GM12878 (cell line): Measurements from ENCODE around the gene NINJ1. TPM values are rescaled to one million over a fixed set of nuclear protein-coding genes. Genes with fewer than 3 reads are reported as not detected.
A peak's percentile ranks its signal among the peaks of the same experiment; 100 is the strongest.

Experiments used
- BRCA1 ChIP-seq: IDR thresholded peaks from 2 replicates; pipeline ENCODE4 v1.6.1; 2011; ENCODE audit warnings: low read depth, low read length, improper control_type of control experiment
- CBX5 ChIP-seq: sonication (generic); IDR thresholded peaks from 2 replicates; pipeline ENCODE4 v1.6.1; 2016; ENCODE audit warnings: low read depth, moderate library complexity, mild to moderate bottlenecking, inconsistent platforms
- DPF2 ChIP-seq: fragments of 450-650 bp; IDR thresholded peaks from 2 replicates; pipeline ENCODE4 v1.6.1; 2017; ENCODE audit warnings: mild to moderate bottlenecking
- EGR1 ChIP-seq, 2 experiments: IDR thresholded peaks; 1 replicate in 1 of 2; 2 replicates in 1 of 2; pipeline ENCODE4 v1.6.1; 2011 to 2012; ENCODE audit warnings: low read depth in 2 of 2, low read length in 2 of 2, borderline replicate concordance in 1 of 2, mild to moderate bottlenecking in 1 of 2, moderate library complexity in 1 of 2
- FOXK2 ChIP-seq: fragments of 450-650 bp; IDR thresholded peaks from 2 replicates; pipeline ENCODE4 v1.6.1; 2017; ENCODE audit warnings: mild to moderate bottlenecking, moderate library complexity
- GABPA ChIP-seq: IDR thresholded peaks from 2 replicates; pipeline ENCODE4 v1.6.1; 2014; ENCODE audit warnings: antibody characterized with exemption, low read depth, mild to moderate bottlenecking, inconsistent platforms
- GATAD2B ChIP-seq: fragments of 450-650 bp; conservative IDR thresholded peaks from 2 replicates; pipeline ENCODE4 v1.6.1; 2017; ENCODE audit warnings: low read depth, mild to moderate bottlenecking, moderate library complexity
- HDAC2 ChIP-seq: fragments of 200-600 bp; sonication (generic); IDR thresholded peaks from 2 replicates; pipeline ENCODE4 v1.6.1; 2017
- IKZF2 ChIP-seq, 2 experiments: fragments of 450-650 bp; IDR thresholded peaks; 2 replicates each; pipeline ENCODE4 v1.6.1; 2017; ENCODE audit warnings: mild to moderate bottlenecking in 2 of 2, moderate library complexity in 2 of 2
- IRF4 ChIP-seq: IDR thresholded peaks from 2 replicates; pipeline ENCODE4 v1.6.1; 2011; ENCODE audit warnings: low read depth, low read length
- MTA3 ChIP-seq: IDR thresholded peaks from 2 replicates; pipeline ENCODE4 v1.6.1; 2012; ENCODE audit warnings: low read length, inconsistent platforms, borderline replicate concordance
- NBN ChIP-seq: fragments of 450-650 bp; IDR thresholded peaks from 2 replicates; pipeline ENCODE4 v1.6.1; 2016
- NFIC ChIP-seq: IDR thresholded peaks from 2 replicates; pipeline ENCODE4 v1.6.1; 2012; ENCODE audit warnings: low read depth, mild to moderate bottlenecking, inconsistent platforms, low read length, moderate library complexity
- POLR2A ChIP-seq: IDR thresholded peaks from 2 replicates; pipeline ENCODE4 v1.6.1; 2011; ENCODE audit warnings: low read depth, mild to moderate bottlenecking, low read length
- POLR2AphosphoS5 ChIP-seq: IDR thresholded peaks from 2 replicates; pipeline ENCODE4 v1.6.1; 2011; ENCODE audit warnings: mild to moderate bottlenecking, low read length, inconsistent platforms
- RBBP5 ChIP-seq: fragments of 200-600 bp; sonication (generic); conservative IDR thresholded peaks from 2 replicates; pipeline ENCODE4 v1.6.1; 2016
- RELA ChIP-seq: fragments of 450-650 bp; IDR thresholded peaks from 2 replicates; pipeline ENCODE4 v1.8.0; 2014; ENCODE audit warnings: borderline replicate concordance; ENCODE audit not compliant: partially characterized antibody
- RELB ChIP-seq: fragments of 450-650 bp; IDR thresholded peaks from 2 replicates; pipeline ENCODE4 v1.6.1; 2017; ENCODE audit warnings: low read depth, mild to moderate bottlenecking, moderate library complexity
- RUNX3 ChIP-seq: IDR thresholded peaks from 2 replicates; pipeline ENCODE4 v1.6.1; 2012; ENCODE audit warnings: low read length, inconsistent platforms
- SREBF1 ChIP-seq: IDR thresholded peaks from 2 replicates; pipeline ENCODE4 v1.6.1; 2012; ENCODE audit warnings: mild to moderate bottlenecking, low read length
- SREBF2 ChIP-seq: IDR thresholded peaks from 2 replicates; pipeline ENCODE4 v1.6.1; 2012; ENCODE audit warnings: mild to moderate bottlenecking, low read length
- TAF1 ChIP-seq: IDR thresholded peaks from 2 replicates; pipeline ENCODE4 v1.6.1; 2011; ENCODE audit warnings: mild to moderate bottlenecking, low read depth, low read length, borderline replicate concordance
- TCF12 ChIP-seq: IDR thresholded peaks from 2 replicates; pipeline ENCODE4 v1.6.1; 2011; ENCODE audit warnings: low read depth, mild to moderate bottlenecking, low read length
- ZNF622 ChIP-seq: fragments of 450-650 bp; IDR thresholded peaks from 2 replicates; pipeline ENCODE4 v1.6.1; 2017; ENCODE audit warnings: mild to moderate bottlenecking, inconsistent platforms
- polyA plus RNA-seq, 11 experiments: library from polyadenylated mRNA; depleted of rRNA in 4 of 11; unstranded in 6 of 11; stranded (reverse) in 5 of 11; fragments of >200 nt; fragmentation: Nextera tagmentation in 4 of 11; fragmentation: Illumina TruSeq in 1 of 11; extraction: Ambion mirVana in 4 of 11; extraction: Trizol in 1 of 11; gene quantifications; 1 replicate in 1 of 11; 2 replicates in 10 of 11; pipeline versions ENCODE4 v1.2.1 to v1.2.3, GENCODE V29; 2011 to 2016; ENCODE audit warnings: inconsistent platforms in 2 of 11, missing spikeins in 2 of 11, low read depth in 1 of 11
- total RNA-seq, 4 experiments: library from RNA; depleted of rRNA in 3 of 4; stranded (reverse); fragments of >200 nt in 3 of 4; fragmentation: Illumina TruSeq in 1 of 4; extraction: Trizol in 1 of 4; gene quantifications; 2 replicates each; pipeline versions ENCODE4 v1.2.1 to v1.2.3, GENCODE V29; 2013 to 2021
- TF ChIP-seq, protein P1 (sequence below): fragments of 450-650 bp; IDR thresholded peaks from 2 replicates; pipeline ENCODE4 v1.6.1; 2016; ENCODE audit warnings: mild to moderate bottlenecking
- TF ChIP-seq, protein P2 (sequence below): IDR thresholded peaks from 2 replicates; pipeline ENCODE4 v1.6.1; 2011; ENCODE audit warnings: low read depth, low read length, improper control_type of control experiment, borderline replicate concordance
- TF ChIP-seq, protein P3 (sequence below): fragments of 450-650 bp; IDR thresholded peaks from 2 replicates; pipeline ENCODE4 v1.6.1; 2017; ENCODE audit warnings: mild to moderate bottlenecking, moderate library complexity

Gene NINJ1
- total and polyA plus RNA-seq, 10 of the 15 experiments (the other 5 are each of a cell fraction or from before 2014, with no cell fraction given) = 0.64 to 33.5 (median 17.1) TPM

DNA sequence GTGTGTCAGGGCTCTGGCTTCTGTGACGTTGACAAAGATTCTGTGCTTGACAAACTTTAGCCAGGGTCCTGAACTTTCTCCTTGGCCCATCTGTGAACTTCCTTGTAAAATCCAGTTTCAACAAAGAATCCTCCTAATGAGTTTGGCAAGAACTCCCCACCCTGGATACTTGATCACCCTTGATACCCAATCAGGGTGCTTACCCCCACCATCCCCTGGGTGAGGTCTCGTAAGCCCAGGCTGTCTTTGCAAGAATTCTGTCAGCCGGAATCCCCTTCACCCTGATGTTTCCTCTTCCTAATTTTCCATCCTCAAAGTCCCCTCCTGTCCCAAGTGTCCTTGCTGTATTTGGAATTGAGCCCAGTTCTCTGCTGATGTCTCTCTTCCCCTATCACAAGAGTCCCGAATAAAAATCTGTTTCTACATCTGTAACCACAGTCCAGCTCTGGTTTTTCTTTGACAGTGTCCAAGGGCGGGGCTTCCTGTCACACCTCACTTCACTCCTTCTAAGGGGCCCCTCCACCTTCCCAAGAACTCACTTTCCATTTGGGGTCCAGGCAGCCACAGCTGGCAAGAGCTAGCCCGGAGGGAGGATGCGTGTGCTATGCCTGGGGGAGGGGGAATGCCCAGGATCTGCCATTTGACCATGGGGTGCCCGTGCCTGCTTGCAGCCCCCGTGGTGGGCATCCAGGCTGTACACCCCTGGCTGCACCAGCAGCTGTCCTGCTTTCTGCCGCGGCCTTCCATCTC, 40.7 kb downstream of the NINJ1 start (continued):
- TF ChIP-seq IKZF2 (IDR thresholded peaks at IDR 0.05) = peak; percentile 57 to 64
- TF ChIP-seq, protein P1, sequence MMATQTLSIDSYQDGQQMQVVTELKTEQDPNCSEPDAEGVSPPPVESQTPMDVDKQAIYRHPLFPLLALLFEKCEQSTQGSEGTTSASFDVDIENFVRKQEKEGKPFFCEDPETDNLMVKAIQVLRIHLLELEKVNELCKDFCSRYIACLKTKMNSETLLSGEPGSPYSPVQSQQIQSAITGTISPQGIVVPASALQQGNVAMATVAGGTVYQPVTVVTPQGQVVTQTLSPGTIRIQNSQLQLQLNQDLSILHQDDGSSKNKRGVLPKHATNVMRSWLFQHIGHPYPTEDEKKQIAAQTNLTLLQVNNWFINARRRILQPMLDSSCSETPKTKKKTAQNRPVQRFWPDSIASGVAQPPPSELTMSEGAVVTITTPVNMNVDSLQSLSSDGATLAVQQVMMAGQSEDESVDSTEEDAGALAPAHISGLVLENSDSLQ = peak; percentile 20; the same call in 1 of the 2 replicates
- TF ChIP-seq GATAD2B = 0 out of 2 replicates have a peak, but pooled peaks have one; percentile 42
- no peak for TF ChIP-seq ZNF622
- TF ChIP-seq TCF12 = 0 out of 2 replicates have a peak, but pooled peaks have one; percentile 11
- no peak for TF ChIP-seq BRCA1
- 0 out of 2 replicates have a peak, but pooled peaks have one; percentile 45 for TF ChIP-seq RELB
- no peak for TF ChIP-seq GABPA
- no peak for TF ChIP-seq FOXK2
- TF ChIP-seq POLR2AphosphoS5 = no peak
- no peak for TF ChIP-seq NFIC
- no peak for TF ChIP-seq RBBP5
- TF ChIP-seq, protein P2, sequence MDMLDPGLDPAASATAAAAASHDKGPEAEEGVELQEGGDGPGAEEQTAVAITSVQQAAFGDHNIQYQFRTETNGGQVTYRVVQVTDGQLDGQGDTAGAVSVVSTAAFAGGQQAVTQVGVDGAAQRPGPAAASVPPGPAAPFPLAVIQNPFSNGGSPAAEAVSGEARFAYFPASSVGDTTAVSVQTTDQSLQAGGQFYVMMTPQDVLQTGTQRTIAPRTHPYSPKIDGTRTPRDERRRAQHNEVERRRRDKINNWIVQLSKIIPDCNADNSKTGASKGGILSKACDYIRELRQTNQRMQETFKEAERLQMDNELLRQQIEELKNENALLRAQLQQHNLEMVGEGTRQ = no peak
- no peak for TF ChIP-seq CBX5
- no peak for TF ChIP-seq RUNX3
- no peak for TF ChIP-seq IRF4
- no peak for TF ChIP-seq MTA3
- TF ChIP-seq, protein P3, sequence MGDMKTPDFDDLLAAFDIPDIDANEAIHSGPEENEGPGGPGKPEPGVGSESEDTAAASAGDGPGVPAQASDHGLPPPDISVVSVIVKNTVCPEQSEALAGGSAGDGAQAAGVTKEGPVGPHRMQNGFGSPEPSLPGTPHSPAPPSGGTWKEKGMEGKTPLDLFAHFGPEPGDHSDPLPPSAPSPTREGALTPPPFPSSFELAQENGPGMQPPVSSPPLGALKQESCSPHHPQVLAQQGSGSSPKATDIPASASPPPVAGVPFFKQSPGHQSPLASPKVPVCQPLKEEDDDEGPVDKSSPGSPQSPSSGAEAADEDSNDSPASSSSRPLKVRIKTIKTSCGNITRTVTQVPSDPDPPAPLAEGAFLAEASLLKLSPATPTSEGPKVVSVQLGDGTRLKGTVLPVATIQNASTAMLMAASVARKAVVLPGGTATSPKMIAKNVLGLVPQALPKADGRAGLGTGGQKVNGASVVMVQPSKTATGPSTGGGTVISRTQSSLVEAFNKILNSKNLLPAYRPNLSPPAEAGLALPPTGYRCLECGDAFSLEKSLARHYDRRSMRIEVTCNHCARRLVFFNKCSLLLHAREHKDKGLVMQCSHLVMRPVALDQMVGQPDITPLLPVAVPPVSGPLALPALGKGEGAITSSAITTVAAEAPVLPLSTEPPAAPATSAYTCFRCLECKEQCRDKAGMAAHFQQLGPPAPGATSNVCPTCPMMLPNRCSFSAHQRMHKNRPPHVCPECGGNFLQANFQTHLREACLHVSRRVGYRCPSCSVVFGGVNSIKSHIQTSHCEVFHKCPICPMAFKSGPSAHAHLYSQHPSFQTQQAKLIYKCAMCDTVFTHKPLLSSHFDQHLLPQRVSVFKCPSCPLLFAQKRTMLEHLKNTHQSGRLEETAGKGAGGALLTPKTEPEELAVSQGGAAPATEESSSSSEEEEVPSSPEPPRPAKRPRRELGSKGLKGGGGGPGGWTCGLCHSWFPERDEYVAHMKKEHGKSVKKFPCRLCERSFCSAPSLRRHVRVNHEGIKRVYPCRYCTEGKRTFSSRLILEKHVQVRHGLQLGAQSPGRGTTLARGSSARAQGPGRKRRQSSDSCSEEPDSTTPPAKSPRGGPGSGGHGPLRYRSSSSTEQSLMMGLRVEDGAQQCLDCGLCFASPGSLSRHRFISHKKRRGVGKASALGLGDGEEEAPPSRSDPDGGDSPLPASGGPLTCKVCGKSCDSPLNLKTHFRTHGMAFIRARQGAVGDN = no peak; the same call in 1 of the 2 replicates
- no peak for TF ChIP-seq SREBF2
- no peak for TF ChIP-seq HDAC2
- TF ChIP-seq SREBF1 = no peak
- TF ChIP-seq EGR1 (IDR thresholded peaks at IDR 0.05; ENCODE audit: borderline replicate concordance in 1 of 2, low read depth in 2 of 2, low read length in 2 of 2) = no peak
- TF ChIP-seq TAF1 = no peak
- peak; percentile 38 for TF ChIP-seq RELA
- TF ChIP-seq POLR2A = peak; percentile 49; the same call in 1 of the 2 replicates
- TF ChIP-seq NBN = peak; percentile 41; the same call in 1 of the 2 replicates
- TF ChIP-seq DPF2 = 0 out of 2 replicates have a peak, but pooled peaks have one; percentile 54
